NB4 (cell line): Measurements from ENCODE around the gene USP17L13.
"Not testable (repeated sequence)": the region's sequence is repeated elsewhere in the genome, so short reads cannot be mapped to it uniquely, and the experiment has no call there.

Experiments used
- MYC ChIP-seq: IDR thresholded peaks from 2 replicates; pipeline ENCODE4 v1.6.1; 2011; ENCODE audit warnings: low read depth, low read length
- POLR2A ChIP-seq: IDR thresholded peaks from 2 replicates; pipeline ENCODE4 v1.6.1; 2011; ENCODE audit warnings: mild to moderate bottlenecking; ENCODE audit not compliant: insufficient read length; ENCODE audit errors: extremely low read depth
- TF ChIP-seq, protein P1 (sequence below): IDR thresholded peaks from one replicate; pipeline ENCODE4 v1.5.1; 2012; ENCODE audit warnings: low read depth, low read length

DNA sequence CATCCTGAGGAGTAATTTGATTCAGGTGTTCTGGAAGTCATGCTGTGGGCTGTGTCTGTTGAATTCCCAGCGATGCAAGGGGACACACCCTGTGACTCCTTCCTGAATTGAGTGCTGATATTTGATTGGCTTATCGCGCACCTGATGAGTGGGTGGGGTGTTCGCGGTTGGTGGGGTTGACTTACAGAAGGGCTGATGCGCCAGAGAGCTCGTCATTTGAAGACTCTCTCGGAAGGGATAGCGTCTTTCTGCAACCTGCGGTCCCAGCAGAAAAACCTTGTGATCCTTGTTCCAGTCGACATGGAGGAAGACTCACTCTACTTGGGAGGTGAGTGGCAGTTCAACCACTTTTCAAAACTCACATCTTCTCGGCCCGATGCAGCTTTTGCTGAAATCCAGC, 4.8 kb upstream of the USP17L13 start, which contains the start of gene USP17L12:
- TF ChIP-seq POLR2A, MYC: not testable (repeated sequence)
- TF ChIP-seq, protein P1, sequence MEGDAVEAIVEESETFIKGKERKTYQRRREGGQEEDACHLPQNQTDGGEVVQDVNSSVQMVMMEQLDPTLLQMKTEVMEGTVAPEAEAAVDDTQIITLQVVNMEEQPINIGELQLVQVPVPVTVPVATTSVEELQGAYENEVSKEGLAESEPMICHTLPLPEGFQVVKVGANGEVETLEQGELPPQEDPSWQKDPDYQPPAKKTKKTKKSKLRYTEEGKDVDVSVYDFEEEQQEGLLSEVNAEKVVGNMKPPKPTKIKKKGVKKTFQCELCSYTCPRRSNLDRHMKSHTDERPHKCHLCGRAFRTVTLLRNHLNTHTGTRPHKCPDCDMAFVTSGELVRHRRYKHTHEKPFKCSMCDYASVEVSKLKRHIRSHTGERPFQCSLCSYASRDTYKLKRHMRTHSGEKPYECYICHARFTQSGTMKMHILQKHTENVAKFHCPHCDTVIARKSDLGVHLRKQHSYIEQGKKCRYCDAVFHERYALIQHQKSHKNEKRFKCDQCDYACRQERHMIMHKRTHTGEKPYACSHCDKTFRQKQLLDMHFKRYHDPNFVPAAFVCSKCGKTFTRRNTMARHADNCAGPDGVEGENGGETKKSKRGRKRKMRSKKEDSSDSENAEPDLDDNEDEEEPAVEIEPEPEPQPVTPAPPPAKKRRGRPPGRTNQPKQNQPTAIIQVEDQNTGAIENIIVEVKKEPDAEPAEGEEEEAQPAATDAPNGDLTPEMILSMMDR = not testable (repeated sequence)
